ENCODE data around the gene RFTN1. TPM values are rescaled to one million over a fixed set of nuclear protein-coding genes. Genes with fewer than 3 reads are reported as not detected.

The RFTN1 gene
- total and polyA plus RNA-seq, 12 donors, result 8.3 to 35.7 (median 17.4) TPM

GRCh38 chr3:16381426-16381825 is 132.1 kb downstream of the RFTN1 start:
- Histone ChIP-seq H3K4me1 (replicated peaks in 1 of 2) (no peaks in the 10 kb centered on the region), H3K27ac (no peak overlapping the region), H3K27me3 (no peaks in the 10 kb centered on the region), H3K4me3 (no peak overlapping the region), H3K9me3 (replicated peaks in 1 of 3) (no peaks in the 10 kb centered on the region), H3K36me3 (replicated peaks in 1 of 2) (peaks cover 0 to 11% of the 10 kb centered on the region in 2 donors)
- TF ChIP-seq POLR2A (IDR thresholded peaks at IDR 0.05), result no peak
- TF ChIP-seq, protein P1, sequence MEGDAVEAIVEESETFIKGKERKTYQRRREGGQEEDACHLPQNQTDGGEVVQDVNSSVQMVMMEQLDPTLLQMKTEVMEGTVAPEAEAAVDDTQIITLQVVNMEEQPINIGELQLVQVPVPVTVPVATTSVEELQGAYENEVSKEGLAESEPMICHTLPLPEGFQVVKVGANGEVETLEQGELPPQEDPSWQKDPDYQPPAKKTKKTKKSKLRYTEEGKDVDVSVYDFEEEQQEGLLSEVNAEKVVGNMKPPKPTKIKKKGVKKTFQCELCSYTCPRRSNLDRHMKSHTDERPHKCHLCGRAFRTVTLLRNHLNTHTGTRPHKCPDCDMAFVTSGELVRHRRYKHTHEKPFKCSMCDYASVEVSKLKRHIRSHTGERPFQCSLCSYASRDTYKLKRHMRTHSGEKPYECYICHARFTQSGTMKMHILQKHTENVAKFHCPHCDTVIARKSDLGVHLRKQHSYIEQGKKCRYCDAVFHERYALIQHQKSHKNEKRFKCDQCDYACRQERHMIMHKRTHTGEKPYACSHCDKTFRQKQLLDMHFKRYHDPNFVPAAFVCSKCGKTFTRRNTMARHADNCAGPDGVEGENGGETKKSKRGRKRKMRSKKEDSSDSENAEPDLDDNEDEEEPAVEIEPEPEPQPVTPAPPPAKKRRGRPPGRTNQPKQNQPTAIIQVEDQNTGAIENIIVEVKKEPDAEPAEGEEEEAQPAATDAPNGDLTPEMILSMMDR (IDR thresholded peaks at IDR 0.05), result no peak
- WGBS, 4 donors, result 67 to 83% (median 80%) methylated on average over 4 of the region's 4 CpGs
- intact Hi-C loops (cut with DNase I), result no loop called here
- DNase-seq, result no peak

- no peak for DNase-seq
- Histone ChIP-seq H3K4me3 (no peak overlapping the region), H3K27ac (no peak overlapping the region), H3K9me3 (replicated peaks in 1 of 3) (no peaks in the 10 kb centered on the region), H3K4me1 (replicated peaks in 1 of 2) (no peaks in the 10 kb centered on the region), H3K36me3 (replicated peaks in 1 of 2) (peaks cover 0 to 11% of the 10 kb centered on the region in 2 donors), H3K27me3 (no peaks in the 10 kb centered on the region)
- no peak for TF ChIP-seq POLR2A (IDR thresholded peaks at IDR 0.05)
- TF ChIP-seq, protein P1 (IDR thresholded peaks at IDR 0.05), result no peak
- intact Hi-C loops (cut with DNase I), result no loop called here
- 91 to 100% (median 98%) methylated on average over 1 of the region's 1 CpG for WGBS, 4 donors
Observed at GRCh38 chr3:16380421-16380820, 133.1 kb downstream of the RFTN1 start.

- no peak overlapping the region for H3K27ac ChIP-seq
- peaks cover 0 to 11% of the 10 kb centered on the region in 2 donors for H3K36me3 ChIP-seq (replicated peaks in 1 of 2)
- no peak for TF ChIP-seq POLR2A (IDR thresholded peaks at IDR 0.05)
- TF ChIP-seq, protein P1 (IDR thresholded peaks at IDR 0.05), result no peak
- H3K27me3 ChIP-seq, result no peaks in the 10 kb centered on the region
- intact Hi-C loops (cut with DNase I), result no loop called here
- DNase-seq, result no peak
- no peaks in the 10 kb centered on the region for H3K4me1 ChIP-seq (replicated peaks in 1 of 2)
- WGBS, 4 donors, result 45 to 73% (median 56%) methylated on average over 2 of the region's 2 CpGs
- H3K9me3 ChIP-seq (replicated peaks in 1 of 3), result no peaks in the 10 kb centered on the region
- H3K4me3 ChIP-seq, result no peak overlapping the region
Observed at GRCh38 chr3:16379838-16380237, 133.7 kb downstream of the RFTN1 start.

DNA sequence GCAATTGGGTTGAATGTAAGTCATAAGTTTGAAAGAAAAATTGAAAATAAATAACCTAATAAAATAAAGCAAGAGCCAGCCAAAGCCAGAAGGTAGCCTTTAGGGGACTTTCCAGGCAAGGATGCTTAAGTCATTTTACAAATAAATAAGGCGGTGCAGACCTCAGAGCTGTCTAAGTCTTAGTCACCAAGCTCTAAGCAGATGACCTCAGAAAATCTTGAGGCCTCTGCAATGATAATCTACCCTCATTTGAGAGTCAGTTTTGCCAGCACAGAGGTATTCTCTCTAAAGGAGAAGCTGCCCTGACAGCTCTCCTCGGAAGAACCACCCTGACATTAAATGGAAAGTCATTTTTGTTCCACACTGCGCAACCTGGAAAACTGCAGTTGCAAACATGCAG is 134.6 kb downstream of the RFTN1 start:
- intact Hi-C loops (cut with DNase I), result no loop called here
- H3K4me3 ChIP-seq, result no peak overlapping the region
- 61 to 68% (median 64%) methylated on average over 3 of the region's 3 CpGs for WGBS, 4 donors
- H3K9me3 ChIP-seq (replicated peaks in 1 of 3), result no peaks in the 10 kb centered on the region
- H3K36me3 ChIP-seq (replicated peaks in 1 of 2), result peaks cover 0 to 11% of the 10 kb centered on the region in 2 donors
- no peak overlapping the region for H3K27ac ChIP-seq
- DNase-seq, result no peak
- no peaks in the 10 kb centered on the region for H3K27me3 ChIP-seq
- no peak for TF ChIP-seq POLR2A (IDR thresholded peaks at IDR 0.05)
- H3K4me1 ChIP-seq (replicated peaks in 1 of 2), result no peaks in the 10 kb centered on the region

DNA sequence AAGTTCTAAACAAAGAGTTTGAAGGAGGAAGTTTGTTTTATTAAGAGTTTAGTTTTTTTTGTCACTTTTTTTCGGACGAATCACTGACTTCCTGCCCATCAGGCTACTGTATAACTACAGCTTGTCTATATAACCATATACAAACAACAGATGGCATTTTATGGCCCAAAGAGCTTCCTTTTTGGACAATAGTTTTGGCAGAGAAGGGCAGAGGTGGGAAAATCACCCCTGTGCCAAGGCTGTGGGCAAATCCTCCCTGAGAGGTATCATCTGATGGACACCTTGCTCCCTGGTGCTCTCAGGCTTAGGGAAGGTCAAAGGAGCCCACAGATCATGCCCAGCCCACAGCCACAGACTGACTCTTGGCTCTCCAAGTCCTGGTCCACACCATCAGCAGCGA is 135.1 kb downstream of the RFTN1 start:
- intact Hi-C loops (cut with DNase I), result no loop called here
- 70 to 86% (median 76%) methylated on average over 3 of the region's 3 CpGs for WGBS, 4 donors

More for the DNA sequence above, 135.1 kb downstream of the RFTN1 start:
- Histone ChIP-seq H3K9me3 (replicated peaks in 1 of 3) (no peaks in the 10 kb centered on the region), H3K27me3 (no peaks in the 10 kb centered on the region), H3K4me3 (no peak overlapping the region), H3K27ac (no peak overlapping the region), H3K36me3 (replicated peaks in 1 of 2) (peaks cover 0 to 11% of the 10 kb centered on the region in 2 donors), H3K4me1 (replicated peaks in 1 of 2) (no peaks in the 10 kb centered on the region)
- DNase-seq, result no peak
- TF ChIP-seq POLR2A (IDR thresholded peaks at IDR 0.05), result no peak
- TF ChIP-seq, protein P1 (IDR thresholded peaks at IDR 0.05), result no peak
